Prostate gland (tissue), 2 donors: Measurements from ENCODE around the gene SERPINE2. TPM values are rescaled to one million over a fixed set of nuclear protein-coding genes. Genes with fewer than 3 reads are reported as not detected.

Experiments used
- DNase-seq: peaks from one replicate; pipeline ENCODE4 v3.0.0-alpha.2; 2019; ENCODE audit warnings: low spot score
- H3K27ac ChIP-seq, 2 donors: fragments of 200-600 bp; sonication (generic); 2 replicates each; pipeline ENCODE4 v1.5.1; 2017 to 2019
- H3K27me3 ChIP-seq: fragments of 200-600 bp; sonication (generic); replicated peaks from 2 replicates; pipeline ENCODE4 v1.5.1; 2019; ENCODE audit not compliant: insufficient read depth
- H3K36me3 ChIP-seq, 2 donors: fragments of 200-600 bp; sonication (generic); 1 replicate in 1 of 2; 2 replicates in 1 of 2; pipeline versions ENCODE4 v1.5.1 to v1.8.1; 2017 to 2019
- H3K4me1 ChIP-seq: fragments of 200-600 bp; sonication (generic); replicated peaks from 2 replicates; pipeline ENCODE4 v1.5.1; 2019
- H3K4me3 ChIP-seq, 2 donors: fragments of 200-600 bp; sonication (generic); 2 replicates each; pipeline ENCODE4 v1.5.1; 2017 to 2019
- H3K9me3 ChIP-seq: fragments of 200-600 bp; sonication (generic); 2 replicates; pipeline ENCODE4 v1.5.1; 2017
- POLR2A ChIP-seq: fragments of 450-650 bp; IDR thresholded peaks from one replicate; pipeline ENCODE4 v1.6.1; 2016; ENCODE audit warnings: antibody characterized with exemption, mild to moderate bottlenecking
- POLR2AphosphoS5 ChIP-seq: sonication (generic); formaldehyde crosslinking; IDR thresholded peaks from one replicate; pipeline ENCODE4 v1.6.1; 2017; ENCODE audit warnings: antibody characterized with exemption
- WGBS: methylation state at CpG from one replicate; pipeline ENCODE4 v1.1.5; 2018; 5-methylcytosine and 5-hydroxymethylcytosine counted together
- intact Hi-C: fragments of 100-400 bp; cut with DNase I; formaldehyde crosslinking; loops from one replicate; pipeline ENCODE4 v1.14.2; 2022
- total RNA-seq, 2 donors: library from RNA; depleted of rRNA; stranded (reverse); fragments of >200 nt; gene quantifications; one replicate each; pipeline ENCODE4 v1.1.0, GENCODE V29; 2016
- TF ChIP-seq, protein P1 (sequence below), 4 experiments: fragments of 200-600 bp in 2 of 4; fragments of 450-650 bp in 2 of 4; sonication (generic) in 2 of 4; IDR thresholded peaks; 1 replicate in 3 of 4; 2 replicates in 1 of 4; pipeline ENCODE4 v1.5.1; 2016 to 2019; ENCODE audit warnings: antibody characterized with exemption in 4 of 4, mild to moderate bottlenecking in 2 of 4, moderate library complexity in 2 of 4

SERPINE2 gene
- total RNA-seq, 2 donors from 2014 or later: 2.4 to 158 TPM

DNA sequence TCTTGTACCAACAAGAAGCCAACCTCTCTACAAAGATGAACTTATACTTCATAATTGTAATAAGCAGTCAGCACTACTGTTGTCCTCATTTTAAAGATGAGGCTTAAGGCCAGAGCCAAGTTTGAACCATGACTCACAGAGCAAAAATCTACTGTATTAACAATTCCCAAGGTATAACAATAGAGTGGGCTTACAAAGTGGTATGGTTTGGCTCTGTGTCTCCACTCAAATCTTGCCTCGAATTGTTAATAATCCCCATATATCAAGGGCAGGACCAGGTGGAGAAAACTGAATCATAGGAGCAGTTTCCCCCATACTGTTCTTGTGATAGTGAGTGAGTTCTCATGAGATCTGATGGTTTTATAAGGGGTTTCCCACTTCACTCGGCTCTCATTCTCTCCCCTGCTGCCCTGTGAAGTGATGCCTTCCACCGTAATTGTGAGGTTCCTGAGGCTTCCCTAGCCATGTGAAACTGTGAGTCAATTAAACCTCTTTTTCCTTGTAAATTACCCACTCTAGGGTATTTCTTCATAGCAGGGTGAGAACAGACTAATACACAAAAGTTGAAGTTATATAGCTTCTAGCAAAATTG lies 62.4 kb downstream of the SERPINE2 start:
- Histone ChIP-seq H3K36me3 (no peaks in the 10 kb centered on the region), H3K4me3 (no peak overlapping the region), H3K9me3 (no peaks in the 10 kb centered on the region), H3K27me3 (no peaks in the 10 kb centered on the region), H3K27ac (no peak overlapping the region), H3K4me1 (no peaks in the 10 kb centered on the region)
- no peak for DNase-seq
- TF ChIP-seq POLR2AphosphoS5 (no peak), POLR2A (no peak)
- TF ChIP-seq, protein P1, sequence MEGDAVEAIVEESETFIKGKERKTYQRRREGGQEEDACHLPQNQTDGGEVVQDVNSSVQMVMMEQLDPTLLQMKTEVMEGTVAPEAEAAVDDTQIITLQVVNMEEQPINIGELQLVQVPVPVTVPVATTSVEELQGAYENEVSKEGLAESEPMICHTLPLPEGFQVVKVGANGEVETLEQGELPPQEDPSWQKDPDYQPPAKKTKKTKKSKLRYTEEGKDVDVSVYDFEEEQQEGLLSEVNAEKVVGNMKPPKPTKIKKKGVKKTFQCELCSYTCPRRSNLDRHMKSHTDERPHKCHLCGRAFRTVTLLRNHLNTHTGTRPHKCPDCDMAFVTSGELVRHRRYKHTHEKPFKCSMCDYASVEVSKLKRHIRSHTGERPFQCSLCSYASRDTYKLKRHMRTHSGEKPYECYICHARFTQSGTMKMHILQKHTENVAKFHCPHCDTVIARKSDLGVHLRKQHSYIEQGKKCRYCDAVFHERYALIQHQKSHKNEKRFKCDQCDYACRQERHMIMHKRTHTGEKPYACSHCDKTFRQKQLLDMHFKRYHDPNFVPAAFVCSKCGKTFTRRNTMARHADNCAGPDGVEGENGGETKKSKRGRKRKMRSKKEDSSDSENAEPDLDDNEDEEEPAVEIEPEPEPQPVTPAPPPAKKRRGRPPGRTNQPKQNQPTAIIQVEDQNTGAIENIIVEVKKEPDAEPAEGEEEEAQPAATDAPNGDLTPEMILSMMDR (IDR thresholded peaks at IDR 0.05): no peak
- WGBS: 55% methylated on average over 3 of the region's 3 CpGs
- intact Hi-C loops: no loop called here

DNA sequence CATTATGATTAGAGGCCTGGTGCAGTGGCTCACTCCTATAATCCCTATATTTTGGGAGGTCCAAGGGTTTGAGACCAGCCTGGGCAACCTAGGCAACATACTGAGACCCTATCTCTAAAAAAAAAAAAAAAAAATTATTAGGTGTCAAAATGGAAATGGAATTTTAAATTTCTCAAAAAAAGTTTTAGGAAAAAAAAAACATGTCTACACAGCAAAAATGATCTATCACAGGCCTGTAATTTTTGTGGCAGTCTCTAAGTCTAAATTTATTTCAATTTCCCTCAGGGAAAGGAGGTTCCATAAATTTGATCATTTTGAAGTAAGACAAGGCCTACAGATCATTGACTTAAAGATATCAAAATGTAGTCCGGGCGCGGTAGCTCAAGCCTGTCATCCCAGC lies 65.5 kb downstream of the SERPINE2 start:
- no peak for DNase-seq
- H3K4me1 ChIP-seq: no peaks in the 10 kb centered on the region
- no peak overlapping the region for H3K27ac ChIP-seq
- no peak overlapping the region for H3K4me3 ChIP-seq
- intact Hi-C loops: loop anchor here (5.0 kb wide), 1 partner anchor 679 kb away; no protein-coding TSS in a partner anchor
- TF ChIP-seq POLR2A (no peak), POLR2AphosphoS5 (no peak)
- TF ChIP-seq, protein P1 (IDR thresholded peaks at IDR 0.05): no peak
- no peaks in the 10 kb centered on the region for H3K9me3 ChIP-seq
- 94% methylated on average over 3 of the region's 3 CpGs for WGBS
- no peaks in the 10 kb centered on the region for H3K27me3 ChIP-seq
- H3K36me3 ChIP-seq: no peaks in the 10 kb centered on the region

DNA sequence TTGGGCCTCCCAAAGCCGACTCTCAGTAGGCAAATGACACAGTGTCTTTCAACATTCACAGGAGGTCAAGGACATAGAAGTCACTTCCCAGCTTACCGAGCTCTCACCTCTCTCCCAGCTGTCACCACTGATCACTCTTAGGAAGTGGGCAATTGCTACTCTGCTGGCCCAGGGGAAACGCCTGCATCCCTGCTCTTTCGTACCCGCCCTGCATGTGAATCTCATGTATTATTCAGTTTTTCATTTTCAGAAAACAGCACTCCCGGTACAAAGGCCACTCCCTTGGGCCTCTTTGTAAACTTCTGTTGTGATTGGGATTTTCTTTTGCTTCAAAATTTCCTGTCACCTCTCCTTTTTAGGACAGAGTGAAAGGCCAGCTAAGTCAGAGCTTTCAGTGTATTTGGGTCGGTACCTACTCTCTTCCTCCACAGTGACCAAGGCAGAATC lies 66.4 kb downstream of the SERPINE2 start:
- no peak overlapping the region for H3K27ac ChIP-seq
- no peaks in the 10 kb centered on the region for H3K36me3 ChIP-seq
- 83% methylated on average over 7 of the region's 7 CpGs for WGBS
- intact Hi-C loops: loop anchor here (5.0 kb wide), 1 partner anchor 680 kb away; no protein-coding TSS in a partner anchor
- TF ChIP-seq POLR2AphosphoS5: no peak
- TF ChIP-seq POLR2A: no peak
- TF ChIP-seq, protein P1 (IDR thresholded peaks at IDR 0.05): no peak
- no peak overlapping the region for H3K4me3 ChIP-seq
- H3K27me3 ChIP-seq: no peaks in the 10 kb centered on the region
- no peaks in the 10 kb centered on the region for H3K4me1 ChIP-seq
- no peak for DNase-seq
- H3K9me3 ChIP-seq: no peaks in the 10 kb centered on the region

DNA sequence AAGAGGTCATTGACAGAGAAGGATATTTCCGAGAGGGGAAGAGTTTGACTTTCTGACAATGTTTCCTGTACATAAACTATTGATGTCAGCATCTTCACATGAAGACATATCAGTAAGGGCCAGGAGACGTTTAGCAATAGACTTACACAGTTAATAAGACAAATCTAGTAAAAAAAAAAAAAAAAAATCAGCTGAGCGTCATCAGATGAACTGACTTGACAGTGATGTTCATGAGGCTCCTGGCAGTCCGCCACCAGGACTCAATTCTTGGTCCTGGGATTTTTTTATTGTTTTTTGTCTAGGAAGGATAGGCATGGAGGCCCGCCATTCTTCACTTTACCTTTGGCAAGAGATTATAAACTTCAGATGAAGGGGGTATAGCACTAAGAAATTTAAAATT lies 67.4 kb downstream of the SERPINE2 start:
- Histone ChIP-seq H3K36me3 (no peaks in the 10 kb centered on the region), H3K4me1 (no peaks in the 10 kb centered on the region), H3K27me3 (no peaks in the 10 kb centered on the region), H3K4me3 (no peak overlapping the region), H3K27ac (no peak overlapping the region), H3K9me3 (no peaks in the 10 kb centered on the region)
- TF ChIP-seq POLR2A (no peak), POLR2AphosphoS5 (no peak)
- TF ChIP-seq, protein P1 (IDR thresholded peaks at IDR 0.05): no peak
- WGBS: 89% methylated on average over 5 of the region's 5 CpGs
- intact Hi-C loops: loop anchor here (2.0 to 5.0 kb wide), 2 partner anchors 313 to 681 kb away; no protein-coding TSS in a partner anchor
- DNase-seq: no peak
